Bronchial epithelial cell (primary cell): ENCODE measurements around the gene TAOK2. TPM values are rescaled to one million over a fixed set of nuclear protein-coding genes. Genes with fewer than 3 reads are reported as not detected.

Source experiments
- DNase-seq: peaks from one replicate; pipeline ENCODE4 v3.0.0-alpha.2; 2010; ENCODE audit warnings: low read depth
- FAIRE-seq: peaks from 2 replicates; lab custom pipeline; 2011; peaks lifted over from hg19 to GRCh38; lab: Jason Lieb, UNC
- H3K27me3 ChIP-seq: 2 replicates; pipeline ENCODE4 v1.5.1; 2011; ENCODE audit warnings: low read length; ENCODE audit not compliant: control insufficient read depth, insufficient read depth
- H3K36me3 ChIP-seq: 2 replicates; pipeline ENCODE4 v1.5.1; 2011; ENCODE audit warnings: low read length; ENCODE audit not compliant: control insufficient read depth, insufficient read depth
- H3K4me3 ChIP-seq: 2 replicates; pipeline ENCODE4 v1.5.1; 2011; ENCODE audit warnings: mild to moderate bottlenecking, low read depth, low read length, control low read depth
- CTCF ChIP-seq: IDR thresholded peaks from 2 replicates; pipeline ENCODE4 v1.5.1; 2011; ENCODE audit warnings: mild to moderate bottlenecking, moderate library complexity, low read length, control low read depth, inconsistent platforms; ENCODE audit not compliant: insufficient read depth, severe bottlenecking
- total RNA-seq: library from RNA; depleted of rRNA; stranded (reverse); fragments of >200 nt; gene quantifications from 2 replicates; pipeline ENCODE4 v1.2.1, GENCODE V29; 2014

Gene TAOK2
- total RNA-seq, 1 donor from 2014 or later: 24.7 TPM

- DNase-seq (no peak), FAIRE-seq (no peak)
- TF ChIP-seq CTCF: no peak
- no peak overlapping the region for H3K4me3 ChIP-seq
- H3K36me3 ChIP-seq: no peaks in the 10 kb centered on the region
- H3K27me3 ChIP-seq: no peaks in the 10 kb centered on the region
Measured at GRCh38 chr16:29940656-29941055, 33.0 kb upstream of the TAOK2 start.

- TF ChIP-seq CTCF: peak; percentile 26
- H3K27me3 ChIP-seq: no peaks in the 10 kb centered on the region
- DNase-seq (peak; percentile 99), FAIRE-seq (peak; percentile 58)
- no peak overlapping the region for H3K4me3 ChIP-seq
- no peaks in the 10 kb centered on the region for H3K36me3 ChIP-seq
Measured at GRCh38 chr16:29943846-29944799, 29.5 kb upstream of the TAOK2 start.

- FAIRE-seq: no peak
- Histone ChIP-seq H3K27me3 (no peaks in the 10 kb centered on the region), H3K4me3 (no peak overlapping the region), H3K36me3 (no peaks in the 10 kb centered on the region)
- no peak for TF ChIP-seq CTCF
- DNase-seq: no peak
Measured at GRCh38 chr16:29947897-29948296, 25.8 kb upstream of the TAOK2 start.

- Histone ChIP-seq H3K4me3 (no peak overlapping the region), H3K27me3 (no peaks in the 10 kb centered on the region), H3K36me3 (no peaks in the 10 kb centered on the region)
- DNase-seq: no peak
- no peak for FAIRE-seq
- TF ChIP-seq CTCF: no peak
Measured at GRCh38 chr16:29950806-29951461, 22.7 kb upstream of the TAOK2 start.

- Histone ChIP-seq H3K4me3 (no peak overlapping the region), H3K27me3 (no peaks in the 10 kb centered on the region), H3K36me3 (no peaks in the 10 kb centered on the region)
- DNase-seq (no peak), FAIRE-seq (peak; percentile 13)
- TF ChIP-seq CTCF: no peak
Measured at GRCh38 chr16:29951625-29952365, 21.9 kb upstream of the TAOK2 start.
